ENCODE data around the gene ZCCHC14. TPM values are rescaled to one million over a fixed set of nuclear protein-coding genes. Genes with fewer than 3 reads are reported as not detected.

ZCCHC14 gene
- total RNA-seq, 1 experiment from 2014 or later = 27.7 TPM

- H3K27ac Mint-ChIP-seq = peak overlapping the region in 1 of 3 experiments; percentile 66; a peak in 1 of 7 replicates
- Histone ChIP-seq H3K79me1 (ENCODE audit: insufficient read depth, low read depth, low read length, poor library complexity, severe bottlenecking) (no peaks in the 10 kb centered on the region), H4K91ac (ENCODE audit: insufficient read length, low read depth, low read length) (no peak overlapping the region), H3T11ph (ENCODE audit: low read length) (no peak overlapping the region), H3K18ac (ENCODE audit: insufficient read length, low read depth, low read length) (no peak overlapping the region), H3K9ac (ENCODE audit: extremely low read depth, insufficient read length, low read length) (no peak overlapping the region), H3K4me1 (ENCODE audit: insufficient read depth, low read length) (no peaks in the 10 kb centered on the region), H2BK5ac (ENCODE audit: insufficient read length, low read length) (no peak overlapping the region), H4K20me1 (ENCODE audit: control insufficient read depth, insufficient read depth, insufficient read length) (no peaks in the 10 kb centered on the region), H3K27ac (ENCODE audit: insufficient read length, low read depth, low read length) (no peak overlapping the region), H2AK5ac (ENCODE audit: insufficient read length, low read length) (no peak overlapping the region), H4K5ac (ENCODE audit: insufficient read length, low read depth, low read length) (no peak overlapping the region), H3K23me2 (ENCODE audit: insufficient read length, low read depth, low read length, poor library complexity, severe bottlenecking) (no peaks in the 10 kb centered on the region), H2AFZ (ENCODE audit: low read length) (no peak overlapping the region), H3K56ac (ENCODE audit: insufficient read length, low read depth, low read length) (no peak overlapping the region), H2BK15ac (ENCODE audit: low read depth, low read length) (no peak overlapping the region), H4K8ac (replicated peaks; ENCODE audit: insufficient read length, low read depth, low read length) (no peak overlapping the region), H2BK12ac (ENCODE audit: insufficient read length, low read depth, low read length) (no peak overlapping the region), H3K9me3 (ENCODE audit: control insufficient read depth, low read depth, low read length) (no peaks in the 10 kb centered on the region), H3K79me2 (ENCODE audit: insufficient read depth, low read length) (no peaks in the 10 kb centered on the region), H2BK20ac (ENCODE audit: low read depth, low read length, poor library complexity, severe bottlenecking) (no peak overlapping the region), H3K4ac (ENCODE audit: low read depth, low read length) (no peak overlapping the region), H3K23ac (ENCODE audit: insufficient read length, low read depth, low read length) (no peak overlapping the region), H3K14ac (ENCODE audit: insufficient read depth, low read length) (no peak overlapping the region), H3K27me3 (ENCODE audit: insufficient read depth, low read length) (no peaks in the 10 kb centered on the region), H3K4me2 (ENCODE audit: insufficient read depth, insufficient read length, low read length) (no peak overlapping the region), H2BK120ac (ENCODE audit: low read depth, low read length, poor library complexity, severe bottlenecking) (no peak overlapping the region)
- H3K9me3 Mint-ChIP-seq = no peaks in the 10 kb centered on the region
- no peaks in the 10 kb centered on the region for H3K27me3 Mint-ChIP-seq (ENCODE audit: low read depth)
- H3K36me3 Mint-ChIP-seq (ENCODE audit: insufficient read depth in 1 of 3, low read depth in 3 of 3) = peaks cover 25 to 68% (median 63%) of the 10 kb centered on the region in 3 experiments; a peak in 6 of 7 replicates
- no peaks in the 10 kb centered on the region; a peak in 1 of 4 replicates for H3K4me1 Mint-ChIP-seq
- DNase-seq = no peak
- WGBS (ENCODE audit: extremely low coverage, insufficient read length, low lambda C conversion rate) = no CpG with 5 or more reads among the region's 27 CpGs
- no peak overlapping the region for H3K4me3 Mint-ChIP-seq
- TF ChIP-seq CTCF (conservative IDR thresholded peaks at IDR 0.05) = no peak
These were observed 79.8 kb downstream of the ZCCHC14 start for GRCh38 chr16:87412996-87413421.
